ENCODE data around the gene CARD14.

Gene CARD14

DNA sequence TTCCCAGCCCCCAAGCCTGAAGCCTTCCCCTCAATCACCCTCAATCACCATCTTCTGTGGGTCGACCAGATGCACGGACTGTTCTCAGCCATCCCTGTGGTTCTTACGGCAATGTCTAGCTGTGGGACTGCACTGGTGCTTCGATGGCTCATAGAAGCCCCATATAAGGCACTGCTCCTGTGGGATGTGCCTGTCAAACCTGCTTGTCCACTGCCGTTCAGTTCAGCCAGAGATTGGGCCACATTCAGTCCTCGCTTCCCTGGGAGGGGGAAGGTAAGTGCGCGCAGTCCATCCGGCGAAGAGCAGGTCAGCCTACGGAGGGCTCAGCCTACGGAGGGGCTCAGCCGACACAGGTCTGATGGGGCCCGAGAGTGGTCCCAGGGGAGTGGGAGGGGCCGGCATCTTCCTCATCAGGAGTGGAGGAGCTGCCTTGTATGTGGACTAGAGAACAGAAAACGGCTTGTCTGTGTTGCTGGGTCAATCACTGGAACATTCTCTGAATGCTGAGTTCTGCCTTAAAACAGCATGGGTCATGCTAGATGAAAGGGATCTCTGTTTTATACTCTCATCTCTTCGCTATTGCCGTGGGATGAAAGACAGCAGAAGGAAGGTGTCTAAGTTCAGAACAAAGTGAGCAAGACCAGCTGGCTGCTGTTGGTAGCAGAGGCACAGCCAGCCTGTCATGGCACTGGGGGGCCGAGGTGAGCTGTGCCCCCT, at the start of gene CARD14:
CARD14 (plus strand) TSS at position 247 of the 717 bp plus-strand sequence. CDS start 11,409 bp downstream, outside the sequence.
- no peak for DNase-seq (ENCODE audit: low read depth)
- TF ChIP-seq, protein P1, sequence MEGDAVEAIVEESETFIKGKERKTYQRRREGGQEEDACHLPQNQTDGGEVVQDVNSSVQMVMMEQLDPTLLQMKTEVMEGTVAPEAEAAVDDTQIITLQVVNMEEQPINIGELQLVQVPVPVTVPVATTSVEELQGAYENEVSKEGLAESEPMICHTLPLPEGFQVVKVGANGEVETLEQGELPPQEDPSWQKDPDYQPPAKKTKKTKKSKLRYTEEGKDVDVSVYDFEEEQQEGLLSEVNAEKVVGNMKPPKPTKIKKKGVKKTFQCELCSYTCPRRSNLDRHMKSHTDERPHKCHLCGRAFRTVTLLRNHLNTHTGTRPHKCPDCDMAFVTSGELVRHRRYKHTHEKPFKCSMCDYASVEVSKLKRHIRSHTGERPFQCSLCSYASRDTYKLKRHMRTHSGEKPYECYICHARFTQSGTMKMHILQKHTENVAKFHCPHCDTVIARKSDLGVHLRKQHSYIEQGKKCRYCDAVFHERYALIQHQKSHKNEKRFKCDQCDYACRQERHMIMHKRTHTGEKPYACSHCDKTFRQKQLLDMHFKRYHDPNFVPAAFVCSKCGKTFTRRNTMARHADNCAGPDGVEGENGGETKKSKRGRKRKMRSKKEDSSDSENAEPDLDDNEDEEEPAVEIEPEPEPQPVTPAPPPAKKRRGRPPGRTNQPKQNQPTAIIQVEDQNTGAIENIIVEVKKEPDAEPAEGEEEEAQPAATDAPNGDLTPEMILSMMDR (conservative IDR thresholded peaks at IDR 0.05; ENCODE audit: low read length) = no peak

DNA sequence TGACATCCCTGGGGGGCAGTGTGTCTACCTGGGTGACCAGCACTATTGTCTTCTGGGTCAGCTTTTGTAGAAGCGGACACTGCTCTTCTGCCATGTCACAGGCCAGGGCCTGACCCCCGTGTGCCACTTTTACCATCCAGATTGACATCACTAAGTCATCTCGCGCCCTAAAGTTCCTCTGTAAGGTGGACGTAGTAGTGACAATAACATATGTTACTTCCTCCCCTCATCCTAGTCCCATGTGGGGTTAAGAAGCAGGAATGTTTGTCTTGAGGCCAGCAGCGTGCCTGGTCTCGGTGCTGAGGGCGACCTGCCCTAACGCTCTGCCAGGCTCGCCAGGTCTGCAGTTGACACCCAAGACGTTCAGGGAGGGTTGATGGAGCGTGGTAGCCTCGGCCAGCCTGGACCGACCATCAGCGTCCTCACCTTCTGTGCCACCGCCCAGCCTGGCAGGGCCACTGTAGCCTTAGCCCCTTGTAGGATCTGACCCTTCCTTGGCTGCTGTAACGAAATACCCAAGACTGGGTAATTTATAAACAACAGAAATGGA, 47.7 kb upstream of the CARD14 start:
- TF ChIP-seq, protein P1 (conservative IDR thresholded peaks at IDR 0.05; ENCODE audit: low read length) = no peak
- DNase-seq (ENCODE audit: low read depth) = no peak

More for the DNA sequence above, at the start of gene CARD14:
- H3K4me3 ChIP-seq (ENCODE audit: low read length) = no peak within 1 kb of the TSS

DNA sequence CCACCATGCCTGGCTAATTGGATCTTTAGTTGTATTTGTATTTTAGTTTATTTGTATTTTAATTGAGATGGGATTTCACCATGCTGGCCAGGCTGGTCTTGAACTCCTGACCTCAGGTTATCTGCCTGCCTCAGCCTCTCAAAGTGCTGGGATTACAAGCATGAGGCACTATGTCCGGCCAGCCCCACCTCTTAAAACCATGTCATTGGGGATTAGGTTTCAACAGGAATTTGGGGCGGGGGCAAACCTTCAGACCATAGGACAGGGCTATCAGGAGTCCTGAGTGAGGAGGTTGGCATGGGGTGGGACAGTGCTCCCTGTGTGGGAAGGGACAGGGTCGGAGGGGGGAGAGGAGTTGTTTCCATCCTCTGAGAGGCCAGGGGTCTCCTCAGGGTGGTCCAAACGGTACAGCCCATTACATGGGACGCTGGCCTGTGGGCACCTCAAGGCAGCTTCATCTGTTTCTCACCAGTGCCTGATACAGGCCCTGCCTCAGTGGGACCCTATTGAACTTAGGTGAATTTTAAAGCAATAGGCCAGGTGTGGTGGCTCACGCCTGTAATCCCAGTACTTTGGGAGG, 46.8 kb upstream of the CARD14 start:
- no peak for DNase-seq (ENCODE audit: low read depth)
- no peak overlapping the region for H3K4me3 ChIP-seq (ENCODE audit: low read length)

More for the DNA sequence above, 47.7 kb upstream of the CARD14 start:
- H3K4me3 ChIP-seq (ENCODE audit: low read length) = no peak overlapping the region

DNA sequence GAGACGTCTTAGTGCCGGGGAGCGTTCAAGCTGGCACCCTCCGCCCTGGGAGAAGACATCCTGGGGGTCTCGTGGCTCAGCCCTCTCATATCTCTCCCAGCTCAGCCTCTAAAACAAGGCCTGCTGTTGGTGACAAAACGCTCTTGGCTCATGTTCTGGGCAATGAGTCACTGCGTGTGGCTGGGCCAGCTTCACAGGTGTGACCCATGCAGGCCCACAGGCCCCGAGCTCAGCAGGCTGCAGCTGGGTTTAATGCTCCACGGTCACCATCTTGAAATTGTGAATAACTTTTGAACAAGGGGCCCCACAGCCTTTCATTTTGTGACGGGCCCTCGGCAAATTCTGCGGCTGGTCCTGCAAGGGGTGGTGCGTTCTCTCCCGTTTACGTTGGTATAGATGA, 46.0 kb upstream of the CARD14 start:
- TF ChIP-seq, protein P1 (conservative IDR thresholded peaks at IDR 0.05; ENCODE audit: low read length) = no peak
- H3K4me3 ChIP-seq (ENCODE audit: low read length) = no peak overlapping the region
- peak; percentile 48 for DNase-seq (ENCODE audit: low read depth)

More for the DNA sequence above, 46.8 kb upstream of the CARD14 start:
- TF ChIP-seq, protein P1 (conservative IDR thresholded peaks at IDR 0.05; ENCODE audit: low read length) = no peak

DNA sequence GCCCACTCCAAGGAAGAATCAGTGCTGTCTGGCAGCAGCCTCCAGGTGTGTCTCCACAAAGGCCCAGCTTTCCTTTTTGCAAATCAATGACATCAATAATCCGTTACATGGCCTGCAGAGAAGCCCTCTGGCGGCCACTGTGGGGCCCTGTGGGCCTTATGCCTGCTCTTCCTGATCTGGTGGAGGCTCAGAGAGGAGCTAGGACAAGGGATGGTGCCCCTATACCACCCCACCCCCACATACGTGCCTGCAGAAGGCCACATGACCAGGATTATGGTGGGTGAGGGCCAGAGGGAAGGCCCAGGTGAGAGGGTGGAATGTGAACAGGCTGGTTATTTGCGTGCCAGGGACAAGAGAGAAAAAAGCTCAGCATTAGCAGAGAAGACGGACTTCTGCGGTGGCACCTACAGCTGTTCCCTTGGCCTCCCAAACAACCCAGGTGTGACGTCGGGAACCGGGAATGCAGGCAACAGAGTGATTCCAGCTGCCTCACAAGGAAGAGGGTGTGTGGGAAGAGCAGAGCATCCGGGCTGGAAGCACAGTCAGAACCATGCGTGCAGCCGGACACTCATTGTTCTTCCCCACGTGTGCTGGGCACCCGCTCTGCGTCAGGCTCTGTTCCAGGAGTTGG, 45.4 kb upstream of the CARD14 start:
- peak; percentile 62 for DNase-seq (ENCODE audit: low read depth)
- TF ChIP-seq, protein P1 (conservative IDR thresholded peaks at IDR 0.05; ENCODE audit: low read length) = peak; percentile 43

DNA sequence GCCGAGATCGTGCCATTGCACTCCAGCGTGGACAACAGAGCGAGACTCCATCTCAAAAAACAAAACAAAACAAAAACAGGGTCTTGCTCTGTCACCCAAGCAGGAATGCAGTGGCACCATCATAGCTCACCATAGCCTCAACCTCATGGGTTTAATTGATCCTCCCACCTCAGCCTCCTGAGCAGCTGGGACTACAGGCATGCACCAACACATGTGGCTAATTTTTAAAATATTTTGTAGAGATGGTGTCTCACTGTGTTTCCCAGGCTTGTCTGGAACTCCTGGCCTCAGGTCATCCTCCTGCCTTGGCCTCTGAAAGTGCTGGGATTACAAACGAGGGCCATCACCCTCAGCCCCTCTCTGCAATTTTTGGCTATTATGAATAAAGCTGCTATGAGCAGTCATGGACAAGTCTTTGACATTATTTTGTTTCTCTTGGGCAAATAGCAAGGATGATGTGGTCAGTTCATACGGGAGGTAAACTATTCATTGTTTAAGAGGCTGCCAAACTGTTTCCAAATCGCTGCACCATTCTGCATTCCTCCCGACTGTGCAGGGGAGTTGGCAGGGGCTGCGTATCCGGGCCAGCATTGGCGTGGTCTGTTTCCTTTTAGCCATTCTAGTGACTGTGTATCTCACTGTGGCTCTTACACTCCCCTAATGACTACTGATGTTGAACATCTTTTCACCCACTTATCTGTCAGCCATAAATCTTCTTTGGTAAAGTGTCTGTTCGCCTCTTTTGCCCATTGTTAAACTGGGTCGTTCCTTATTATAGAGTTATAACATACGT, 44.0 kb upstream of the CARD14 start:
- peak; percentile 94 for DNase-seq (ENCODE audit: low read depth)
- TF ChIP-seq, protein P1 (conservative IDR thresholded peaks at IDR 0.05; ENCODE audit: low read length) = no peak

More for the DNA sequence above, 45.4 kb upstream of the CARD14 start:
- H3K4me3 ChIP-seq (ENCODE audit: low read length) = no peak overlapping the region

More for the DNA sequence above, 44.0 kb upstream of the CARD14 start:
- no peak overlapping the region for H3K4me3 ChIP-seq (ENCODE audit: low read length)
